H1 (cell line): ENCODE measurements around the gene ADCY9. TPM values are rescaled to one million over a fixed set of nuclear protein-coding genes. Genes with fewer than 3 reads are reported as not detected.

Experiments used
- CTCF ChIA-PET: fragments of 300-600 bp; sonication (Branson Sonifier 250); formaldehyde crosslinking; loops from one replicate; lab custom pipeline; 2021; ENCODE audit not compliant: partially characterized antibody; lab: Charles Lee
- POLR2A ChIA-PET: fragments of 300-600 bp; sonication (Branson Sonifier 250); formaldehyde crosslinking; loops from one replicate; lab custom pipeline; 2021; ENCODE audit warnings: inconsistent platforms; ENCODE audit not compliant: partially characterized antibody; lab: Charles Lee
- DNase-seq, 2 experiments: peaks; one replicate each; pipeline versions ENCODE4 v3.0.0 to v3.0.0-alpha.2; 2010 to 2022; ENCODE audit warnings: low spot score in 2 of 2, low read depth in 1 of 2, mixed read lengths in 1 of 2
- FAIRE-seq: peaks from 2 replicates; lab custom pipeline; 2011; peaks lifted over from hg19 to GRCh38; lab: Jason Lieb, UNC
- H2AFZ ChIP-seq: 2 replicates; pipeline ENCODE4 v1.8.1; 2012; ENCODE audit warnings: low read length, inconsistent platforms
- H2AK5ac ChIP-seq: 2 replicates; pipeline ENCODE4 v1.6.1; 2013; ENCODE audit warnings: low read depth, low read length
- H2BK120ac ChIP-seq: replicated peaks from 2 replicates; pipeline ENCODE3; 2013; ENCODE audit warnings: low read depth, low read length, inconsistent platforms
- H2BK12ac ChIP-seq: 2 replicates; pipeline ENCODE4 v1.6.1; 2013; ENCODE audit warnings: low read depth, low read length
- H2BK15ac ChIP-seq: 2 replicates; pipeline ENCODE4 v1.6.1; 2013; ENCODE audit warnings: low read length
- H2BK20ac ChIP-seq: 2 replicates; pipeline ENCODE4 v1.6.1; 2013; ENCODE audit warnings: low read length
- H2BK5ac ChIP-seq: 2 replicates; pipeline ENCODE4 v1.6.1; 2013; ENCODE audit warnings: low read depth, low read length
- H3K14ac ChIP-seq: 2 replicates; pipeline ENCODE4 v1.6.1; 2013; ENCODE audit warnings: inconsistent platforms; ENCODE audit not compliant: insufficient read length
- H3K18ac ChIP-seq: 2 replicates; pipeline ENCODE4 v1.6.1; 2013; ENCODE audit warnings: low read length; ENCODE audit errors: extremely low read depth
- H3K23ac ChIP-seq: 2 replicates; pipeline ENCODE4 v1.6.1; 2013; ENCODE audit warnings: inconsistent platforms; ENCODE audit not compliant: insufficient read length
- H3K23me2 ChIP-seq: 2 replicates; pipeline ENCODE4 v1.6.1; 2013; ENCODE audit warnings: low read depth, low read length
- H3K27ac ChIP-seq: 2 replicates; pipeline ENCODE4 v1.6.1; 2011; ENCODE audit warnings: low read depth, low read length, inconsistent platforms
- H3K27me3 ChIP-seq, 4 experiments: replicated peaks in 1 of 4; 1 replicate in 1 of 4; 2 replicates in 3 of 4; pipeline versions ENCODE4 v1.6.1 to v1.8.1; 2011 to 2013; ENCODE audit warnings: low read length in 3 of 4, mild to moderate bottlenecking in 3 of 4, inconsistent platforms in 2 of 4, mixed read lengths in 2 of 4, moderate library complexity in 1 of 4; ENCODE audit not compliant: control insufficient read depth in 3 of 4, insufficient read depth in 3 of 4; ENCODE audit errors: extremely low read depth in 1 of 4
- H3K36me3 ChIP-seq, 4 experiments: 2 replicates each; pipeline versions ENCODE4 v1.6.1 to v1.8.1; 2011 to 2013; ENCODE audit warnings: mild to moderate bottlenecking in 4 of 4, low read length in 3 of 4, moderate library complexity in 2 of 4, control low read depth in 1 of 4, inconsistent platforms in 1 of 4; ENCODE audit not compliant: insufficient read depth in 4 of 4, control insufficient read depth in 2 of 4
- H3K4ac ChIP-seq: replicated peaks from 2 replicates; pipeline ENCODE3; 2013; ENCODE audit warnings: low read length, low read depth, mixed read lengths, inconsistent platforms; ENCODE audit not compliant: insufficient read length
- H3K4me1 ChIP-seq, 4 experiments: replicated peaks in 1 of 4; 1 replicate in 1 of 4; 2 replicates in 3 of 4; pipeline versions ENCODE4 v1.6.1 to v1.8.1; 2011 to 2013; ENCODE audit warnings: low read length in 3 of 4, inconsistent platforms in 2 of 4, mixed read lengths in 1 of 4; ENCODE audit not compliant: insufficient read depth in 4 of 4, control insufficient read depth in 3 of 4
- H3K4me2 ChIP-seq, 2 experiments: 2 replicates each; pipeline versions ENCODE4 v1.6.1 to v1.8.1; 2011 to 2013; ENCODE audit warnings: low read depth in 2 of 2, low read length in 2 of 2, control low read depth in 1 of 2, inconsistent platforms in 1 of 2, mild to moderate bottlenecking in 1 of 2; ENCODE audit not compliant: insufficient read depth in 1 of 2
- H3K4me3 ChIP-seq, 4 experiments: fragments of 200-600, 300-600 bp in 1 of 4; sonication (generic), shearing (Covaris generic), sonication (Bioruptor Twin) in 1 of 4; 2 replicates each; pipeline versions ENCODE4 v1.5.1 to v1.8.1; 2011 to 2016; ENCODE audit warnings: low read length in 4 of 4, low read depth in 3 of 4, control low read depth in 2 of 4, inconsistent platforms in 2 of 4, mild to moderate bottlenecking in 2 of 4, mixed read lengths in 1 of 4, moderate library complexity in 1 of 4; ENCODE audit not compliant: insufficient read depth in 2 of 4; ENCODE audit errors: extremely low read depth in 1 of 4
- H3K56ac ChIP-seq: replicated peaks from 2 replicates; pipeline ENCODE3; 2013; ENCODE audit warnings: low read depth, mild to moderate bottlenecking, mixed read lengths, low read length, inconsistent platforms; ENCODE audit not compliant: insufficient read length
- H3K79me1 ChIP-seq: 2 replicates; pipeline ENCODE4 v1.6.1; 2013; ENCODE audit warnings: low read depth, low read length, control low read depth
- H3K79me2 ChIP-seq, 2 experiments: 2 replicates each; pipeline versions ENCODE4 v1.6.1 to v1.8.1; 2012 to 2013; ENCODE audit warnings: low read length in 2 of 2, mild to moderate bottlenecking in 2 of 2, inconsistent platforms in 1 of 2; ENCODE audit not compliant: insufficient read depth in 2 of 2, control insufficient read depth in 1 of 2
- H3K9ac ChIP-seq, 4 experiments: replicated peaks in 1 of 4; 1 replicate in 1 of 4; 2 replicates in 3 of 4; pipeline versions ENCODE4 v1.6.1 to v1.8.1; 2011 to 2013; ENCODE audit warnings: low read depth in 3 of 4, low read length in 3 of 4, control low read depth in 2 of 4, mild to moderate bottlenecking in 2 of 4, moderate library complexity in 2 of 4, inconsistent platforms in 1 of 4; ENCODE audit errors: extremely low read depth in 1 of 4
- H3K9me3 ChIP-seq, 2 experiments: 2 replicates each; pipeline versions ENCODE4 v1.6.1 to v1.8.1; 2012 to 2013; ENCODE audit warnings: mild to moderate bottlenecking in 2 of 2, moderate library complexity in 2 of 2, control low read depth in 1 of 2, inconsistent platforms in 1 of 2, low read depth in 1 of 2, low read length in 1 of 2, mixed read lengths in 1 of 2; ENCODE audit not compliant: insufficient read depth in 2 of 2
- H4K20me1 ChIP-seq, 2 experiments: replicated peaks in 1 of 2; 2 replicates each; pipeline versions ENCODE3 to v1.8.1; 2011 to 2013; ENCODE audit warnings: inconsistent platforms in 2 of 2, low read length in 2 of 2, mild to moderate bottlenecking in 1 of 2; ENCODE audit not compliant: insufficient read depth in 2 of 2, control insufficient read depth in 1 of 2
- H4K5ac ChIP-seq: 2 replicates; pipeline ENCODE4 v1.6.1; 2013; ENCODE audit warnings: low read length, low read depth, mixed read lengths, inconsistent platforms; ENCODE audit not compliant: insufficient read length
- H4K8ac ChIP-seq: 2 replicates; pipeline ENCODE4 v1.8.0; 2013; ENCODE audit warnings: mild to moderate bottlenecking, moderate library complexity, low read length, inconsistent platforms; ENCODE audit not compliant: insufficient read depth; ENCODE audit errors: extremely low read depth
- H4K91ac ChIP-seq: replicated peaks from 2 replicates; pipeline ENCODE3; 2013; ENCODE audit warnings: low read length, mixed read lengths, inconsistent platforms; ENCODE audit not compliant: insufficient read length
- BACH1 ChIP-seq: IDR thresholded peaks from 2 replicates; pipeline ENCODE4 v1.6.1; 2012; ENCODE audit warnings: low read length, improper control_type of control experiment
- BRCA1 ChIP-seq: IDR thresholded peaks from 2 replicates; pipeline ENCODE4 v1.6.1; 2012; ENCODE audit warnings: low read depth, low read length, improper control_type of control experiment
- HDAC2 ChIP-seq, 2 experiments: fragments of 300-600 bp in 1 of 2; sonication (generic) in 1 of 2; IDR thresholded peaks; 2 replicates each; pipeline ENCODE4 v1.6.1; 2011 to 2012; ENCODE audit warnings: low read depth in 2 of 2, low read length in 2 of 2, mild to moderate bottlenecking in 2 of 2, moderate library complexity in 2 of 2, borderline replicate concordance in 1 of 2, inconsistent platforms in 1 of 2
- KDM5A ChIP-seq: fragments of 200-600 bp; IDR thresholded peaks from 2 replicates; pipeline ENCODE4 v1.7.1; 2012; ENCODE audit warnings: mild to moderate bottlenecking, low read length, inconsistent platforms, mixed read lengths
- NRF1 ChIP-seq: IDR thresholded peaks from 2 replicates; pipeline ENCODE4 v1.6.1; 2011; ENCODE audit warnings: mild to moderate bottlenecking, low read depth, low read length, improper control_type of control experiment
- SIRT6 ChIP-seq: IDR thresholded peaks from one replicate; pipeline ENCODE4 v1.7.1; 2012; ENCODE audit warnings: low read length, inconsistent platforms
- SP2 ChIP-seq: IDR thresholded peaks from 2 replicates; pipeline ENCODE4 v1.6.1; 2012; ENCODE audit warnings: mild to moderate bottlenecking, low read length, inconsistent platforms
- TAF7 ChIP-seq: optimal IDR thresholded peaks from 2 replicates; pipeline ENCODE3; 2011; ENCODE audit warnings: low read depth, mild to moderate bottlenecking, inconsistent platforms, low read length, moderate library complexity, borderline replicate concordance
- WGBS, 2 experiments: shearing (Covaris generic) in 1 of 2; methylation state at CpG; one replicate each; pipeline versions ENCODE4 v1.1.6 to v1.1.7; 2013 to 2015; ENCODE audit warnings: low lambda C conversion rate in 2 of 2, mixed read lengths in 2 of 2, inconsistent platforms in 1 of 2, low coverage in 1 of 2, missing lambda C conversion rate in 1 of 2; ENCODE audit not compliant: insufficient replicate concordance in 2 of 2, insufficient coverage in 1 of 2, insufficient read length in 1 of 2; ENCODE audit errors: extremely low coverage in 1 of 2, missing lambda C conversion rate in 1 of 2; 5-methylcytosine and 5-hydroxymethylcytosine counted together
- polyA plus RNA-seq, 7 experiments: library from polyadenylated mRNA; depleted of rRNA in 3 of 7; stranded (reverse) in 5 of 7; unstranded in 2 of 7; fragments of >200 nt in 5 of 7; fragments of 200-250 nt in 2 of 7; gene quantifications; 1 replicate in 5 of 7; 2 replicates in 1 of 7; 4 replicates in 1 of 7; pipeline versions ENCODE4 v1.2.1 to v1.2.3, GENCODE V29; 2011 to 2013; ENCODE audit warnings: missing spikeins in 2 of 7, mixed read lengths in 2 of 7
- total RNA-seq: library from RNA; stranded (reverse); fragmentation: NEBNext Ultra II Directional; extraction: Animal tissue kit (Norgen Biotek cat#: 25700); gene quantifications from 2 replicates; pipeline ENCODE4 v1.2.1, GENCODE V29; 2021
- TF ChIP-seq, protein P1 (sequence below): IDR thresholded peaks from 2 replicates; pipeline ENCODE4 v1.6.1; 2011; ENCODE audit warnings: low read depth, mild to moderate bottlenecking, low read length; ENCODE audit not compliant: insufficient read depth

ADCY9 gene
- total and polyA plus RNA-seq, 2 of the 8 experiments (the other 6 are each of a cell fraction or from before 2014, with no cell fraction given): 5.4 to 13.1 TPM

DNA sequence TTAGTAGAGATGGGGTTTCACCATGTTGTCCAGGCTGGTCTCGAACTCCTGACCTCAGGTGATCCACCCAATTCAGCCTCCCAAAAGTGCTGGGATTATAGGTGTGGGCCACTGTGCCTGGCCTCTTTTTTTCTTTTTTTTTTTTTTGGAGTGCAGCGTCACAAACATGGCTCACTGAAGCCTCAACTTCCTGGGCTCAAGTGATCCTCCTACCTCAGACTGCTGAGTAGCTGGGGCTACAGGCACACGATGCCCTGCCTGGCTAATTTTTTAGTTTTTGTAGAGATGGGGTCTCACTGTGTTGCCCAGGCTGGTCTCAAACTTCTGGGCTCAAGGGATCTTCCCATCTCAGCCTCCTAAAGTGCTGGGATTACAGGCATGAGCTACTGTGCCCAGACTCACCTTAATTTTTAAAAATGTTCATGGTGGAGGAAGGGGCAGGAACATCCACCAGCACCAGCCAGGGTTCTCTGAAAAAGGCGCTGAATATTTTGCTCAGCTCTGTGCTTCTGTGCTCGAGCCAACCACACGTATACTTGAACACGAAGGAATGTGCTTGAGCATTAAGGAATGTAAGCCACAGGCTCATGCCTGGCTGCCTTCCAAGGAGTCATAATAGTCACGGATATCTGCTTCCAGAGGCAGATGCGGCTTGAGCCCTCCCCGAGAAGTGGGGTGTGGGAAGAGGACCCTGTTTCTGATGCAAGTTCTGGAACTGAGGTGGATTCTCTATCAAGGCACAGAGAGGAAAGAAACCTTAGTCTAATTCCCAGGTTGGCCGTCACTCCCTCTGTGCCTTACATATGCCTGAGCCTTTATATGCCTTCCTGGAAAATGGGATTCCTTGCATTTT is 170.3 kb downstream of the ADCY9 start:
- Histone ChIP-seq H3K23ac (no peak overlapping the region), H2BK5ac (no peak overlapping the region; the same call in 1 of the 2 replicates), H4K5ac (no peak overlapping the region), H3K18ac (no peak overlapping the region), H3K27ac (no peak overlapping the region), H3K4me3 (no peak overlapping the region), H2AFZ (no peak overlapping the region), H3K27me3 (no peaks in the 10 kb centered on the region), H3K9ac (no peak overlapping the region), H3K56ac (no peak overlapping the region), H3K4me1 (no peaks in the 10 kb centered on the region), H4K8ac (no peak overlapping the region), H3K36me3 (no peaks in the 10 kb centered on the region), H2BK12ac (no peak overlapping the region), H3K79me1 (no peaks in the 10 kb centered on the region), H3K23me2 (no peaks in the 10 kb centered on the region), H4K91ac (no peak overlapping the region), H2AK5ac (no peak overlapping the region), H3K9me3 (peaks cover 3 to 9% of the 10 kb centered on the region in 2 experiments; a peak in 2 of 4 replicates), H2BK120ac (no peak overlapping the region), H3K4ac (no peak overlapping the region), H4K20me1 (no peaks in the 10 kb centered on the region), H2BK20ac (no peak overlapping the region), H3K14ac (no peak overlapping the region), H3K79me2 (no peaks in the 10 kb centered on the region), H3K4me2 (no peak overlapping the region), H2BK15ac (no peak overlapping the region)
- TF ChIP-seq BRCA1 (no peak), SIRT6 (no peak), NRF1 (no peak), TAF7 (no peak), KDM5A (no peak), HDAC2 (IDR thresholded peaks at IDR 0.05; ENCODE audit: borderline replicate concordance in 1 of 2, low read depth in 2 of 2, low read length in 2 of 2) (no peak), BACH1 (no peak), SP2 (no peak)
- TF ChIP-seq, protein P1, sequence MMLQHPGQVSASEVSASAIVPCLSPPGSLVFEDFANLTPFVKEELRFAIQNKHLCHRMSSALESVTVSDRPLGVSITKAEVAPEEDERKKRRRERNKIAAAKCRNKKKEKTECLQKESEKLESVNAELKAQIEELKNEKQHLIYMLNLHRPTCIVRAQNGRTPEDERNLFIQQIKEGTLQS: no peak
- DNase-seq (no peak), FAIRE-seq (no peak)
- ChIA-PET CTCF (interaction anchor here (1.0 kb wide), 1 partner anchor 31 kb away, joined by 4 read pairs; no protein-coding TSS in a partner anchor), POLR2A (no interaction called here)
- WGBS, 2 experiments: 87% methylated on average over 10 of the region's 11 CpGs; no CpG with 5 or more reads in 1 of the 2 experiments
